ENCODE results near the gene GSC2.

Gene GSC2

DNA sequence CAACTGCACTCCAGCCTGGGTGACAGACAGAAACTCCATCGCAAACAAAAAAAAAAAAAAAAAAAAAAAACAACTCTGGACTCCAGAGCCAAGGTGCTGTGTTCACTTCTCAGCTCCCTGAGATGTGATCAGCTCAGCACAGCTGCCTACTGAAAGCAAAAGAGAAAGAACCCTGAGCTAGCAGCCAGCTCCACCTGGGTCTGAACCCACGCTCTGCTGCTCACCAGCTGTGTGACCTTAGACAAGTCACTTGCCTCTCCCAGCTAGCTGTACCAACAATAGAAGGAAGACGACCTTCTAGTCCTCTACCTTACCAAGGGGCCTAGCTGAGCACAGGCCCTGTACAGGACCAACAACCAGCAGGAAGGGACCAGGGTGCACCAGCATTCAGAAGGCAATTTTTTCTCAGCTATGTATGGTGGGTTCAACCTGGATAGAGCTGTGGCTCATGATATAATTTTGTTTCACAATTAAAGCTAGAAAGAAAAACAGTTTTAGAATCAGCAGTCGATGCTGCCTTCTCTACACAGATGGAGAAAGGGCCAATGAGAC lies 31.7 kb downstream of the GSC2 start:
- peak; percentile 6 for DNase-seq

DNA sequence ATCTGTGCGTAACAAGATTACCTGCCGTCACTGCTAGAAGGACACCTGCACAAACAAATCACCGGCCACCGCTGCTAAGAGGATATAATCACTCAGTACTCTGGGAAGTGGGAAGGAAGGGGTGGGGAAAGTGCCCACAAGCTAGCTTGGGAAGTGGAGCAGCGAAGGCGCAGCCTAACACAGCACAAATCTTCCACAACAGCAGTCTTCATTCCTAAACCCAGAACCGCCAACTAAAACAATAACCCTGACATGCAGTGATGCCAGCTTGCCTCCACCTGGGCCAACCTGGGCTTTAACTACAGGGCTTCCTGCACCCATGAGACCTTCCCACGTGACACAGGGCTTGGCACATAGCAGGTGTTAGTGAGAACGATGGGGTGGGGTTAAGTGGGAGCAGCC lies 33.0 kb downstream of the GSC2 start:
- no peak for DNase-seq

- DNase-seq = peak; percentile 24
These were observed 34.5 kb downstream of the GSC2 start for GRCh38 chr22:19115628-19116027.

DNA sequence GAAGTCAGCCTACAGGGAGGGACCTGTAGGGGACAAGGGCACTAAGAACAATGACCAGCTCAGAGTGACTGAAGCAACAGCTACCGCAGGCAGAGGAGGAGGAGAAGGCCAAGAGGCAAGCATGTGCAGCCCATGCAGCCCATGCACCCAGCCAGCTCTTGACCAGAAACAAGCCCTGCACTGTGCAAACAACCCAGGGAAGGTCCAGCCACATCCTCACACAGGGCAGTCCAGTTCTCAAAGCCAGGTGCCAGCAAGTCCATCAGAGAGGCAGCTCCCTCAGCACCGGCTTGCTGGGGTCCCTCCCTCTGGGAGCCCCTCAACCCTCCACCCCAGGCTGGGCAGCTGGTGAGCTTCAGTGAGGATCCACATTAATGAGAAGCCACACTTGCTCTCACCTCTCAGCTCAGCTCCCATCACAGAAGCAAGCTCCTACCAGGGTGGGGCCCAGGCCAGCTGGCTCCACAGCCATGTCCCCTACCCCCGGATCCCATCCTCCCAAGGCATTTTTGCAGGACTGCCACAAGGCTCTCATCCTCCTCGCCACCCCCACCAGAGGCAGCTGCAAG lies 35.0 kb downstream of the GSC2 start:
- DNase-seq = no peak

DNA sequence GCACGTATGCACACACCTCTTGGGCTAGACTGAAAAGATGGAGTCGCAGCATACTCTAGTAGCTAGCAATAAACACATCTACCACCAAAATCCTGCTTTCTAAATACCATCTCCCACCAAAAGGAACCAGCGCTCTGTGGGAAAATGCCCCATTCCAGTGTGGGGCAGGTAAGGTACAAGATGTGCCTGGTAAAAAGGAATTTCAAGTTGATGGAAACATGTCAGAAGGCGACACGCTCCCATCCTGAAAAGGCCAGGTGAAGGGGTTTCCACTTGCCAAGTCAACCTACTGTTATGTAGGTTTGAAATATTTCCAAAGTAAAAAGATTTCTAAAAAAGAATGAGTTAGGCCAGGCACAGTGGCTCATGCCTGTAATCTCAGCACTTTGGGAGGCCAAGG lies 36.7 kb downstream of the GSC2 start:
- DNase-seq = no peak

GRCh38 chr22:19111584-19111983 lies 38.5 kb downstream of the GSC2 start:
- DNase-seq = no peak

GRCh38 chr22:19111140-19111539 lies 39.0 kb downstream of the GSC2 start:
- no peak for DNase-seq

DNA sequence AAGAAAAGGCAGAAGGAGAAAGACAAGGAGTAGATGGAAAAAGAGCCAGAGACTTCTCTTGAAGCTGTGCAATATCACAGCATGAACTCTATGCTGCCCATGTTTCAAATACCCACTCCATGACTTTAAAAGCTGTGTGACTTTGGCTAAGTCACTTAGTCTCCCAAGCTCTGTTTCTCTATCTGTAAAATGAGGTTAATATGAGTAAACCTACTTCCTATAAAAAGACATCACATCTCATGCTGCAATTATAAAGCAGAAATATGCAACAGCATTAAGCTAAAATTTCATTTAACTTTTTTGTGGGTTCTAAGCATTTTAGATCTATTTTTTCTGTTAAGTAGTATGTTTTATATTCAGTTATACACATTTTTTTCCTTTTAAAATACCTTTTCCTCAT lies 39.4 kb downstream of the GSC2 start:
- DNase-seq = no peak

GRCh38 chr22:19110064-19110458 lies 40.0 kb downstream of the GSC2 start:
- DNase-seq = no peak

DNA sequence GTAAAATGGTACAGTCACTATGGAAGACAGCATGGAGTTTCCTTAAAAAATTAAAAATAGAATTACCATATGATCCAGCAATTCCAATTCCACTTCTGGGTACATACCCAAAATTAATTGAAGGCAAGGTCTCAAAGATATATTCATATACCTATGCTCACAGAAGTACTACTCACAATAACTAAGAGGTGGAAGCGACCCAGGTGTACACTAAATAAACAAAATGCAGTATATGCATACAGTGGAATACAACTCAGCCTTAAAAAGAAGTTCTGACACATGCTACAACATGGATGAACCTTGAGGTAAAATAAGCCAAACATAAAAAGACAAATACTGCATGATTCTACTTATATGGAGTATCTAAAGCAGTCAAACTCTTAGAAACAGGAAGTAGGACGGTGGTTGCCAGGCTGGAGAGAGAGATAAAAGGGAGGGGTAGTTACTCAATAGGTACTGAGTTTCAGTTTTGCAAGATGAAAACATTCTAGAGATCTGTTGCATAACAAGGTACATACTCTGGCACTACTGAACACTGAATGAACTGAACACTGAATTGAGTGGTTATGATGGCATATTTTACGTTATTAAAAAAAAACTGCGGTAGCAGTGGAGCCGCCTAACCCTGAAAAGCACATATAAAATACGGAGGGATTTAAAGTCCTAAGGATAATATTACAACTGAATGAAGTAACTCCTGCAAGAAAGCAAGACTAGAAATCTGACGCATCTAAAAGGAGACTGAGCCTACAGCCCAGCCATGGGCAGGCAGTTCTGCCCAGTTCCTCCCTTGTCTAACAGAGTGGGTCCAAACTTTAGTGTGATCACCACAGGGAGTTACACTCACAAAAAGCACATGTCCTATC lies 40.7 kb downstream of the GSC2 start:
- DNase-seq = peak; percentile 84

- DNase-seq = no peak
These were observed 41.3 kb downstream of the GSC2 start for GRCh38 chr22:19108807-19109197.

GRCh38 chr22:19107730-19108074 lies 42.4 kb downstream of the GSC2 start:
- DNase-seq = no peak

DNA sequence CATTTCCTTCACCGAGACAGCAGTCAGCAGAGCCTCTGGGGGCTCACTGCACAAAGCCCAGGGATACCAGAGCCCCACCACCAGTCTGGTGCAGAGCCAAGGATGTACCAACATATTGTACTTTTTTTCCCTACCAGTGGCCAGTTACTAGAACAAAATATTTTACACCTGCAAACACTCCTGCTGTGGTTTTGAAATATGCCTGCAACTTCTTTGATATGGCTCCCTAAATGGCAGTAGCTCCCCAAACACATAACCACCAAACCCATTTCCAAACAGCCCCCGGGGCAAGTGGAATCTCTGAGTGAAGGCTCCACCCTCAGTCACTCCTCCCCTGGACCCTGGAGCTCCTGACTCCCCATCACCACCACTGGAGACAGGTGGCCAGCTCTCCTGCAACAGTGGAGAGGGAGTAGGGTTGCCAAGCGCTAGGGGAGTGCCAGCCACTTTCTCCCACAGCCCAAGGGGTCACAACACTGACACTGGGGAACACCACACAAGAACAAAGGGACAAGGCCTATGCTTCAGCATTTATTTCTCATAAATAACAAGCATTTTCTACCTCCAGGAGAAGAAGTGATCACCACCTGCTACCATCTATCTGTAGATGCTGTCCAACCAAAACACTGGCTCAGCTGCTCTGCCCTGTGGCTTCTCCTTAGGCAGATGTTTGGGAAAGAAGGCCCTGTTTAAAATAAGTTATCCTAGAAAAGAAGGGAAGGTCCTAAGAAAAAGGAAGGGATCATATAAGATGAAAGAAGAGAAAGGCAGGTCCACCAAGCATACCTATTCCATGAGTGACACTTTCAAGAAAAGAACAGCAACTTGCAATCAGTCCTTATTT lies 43.0 kb downstream of the GSC2 start:
- no peak for DNase-seq

DNA sequence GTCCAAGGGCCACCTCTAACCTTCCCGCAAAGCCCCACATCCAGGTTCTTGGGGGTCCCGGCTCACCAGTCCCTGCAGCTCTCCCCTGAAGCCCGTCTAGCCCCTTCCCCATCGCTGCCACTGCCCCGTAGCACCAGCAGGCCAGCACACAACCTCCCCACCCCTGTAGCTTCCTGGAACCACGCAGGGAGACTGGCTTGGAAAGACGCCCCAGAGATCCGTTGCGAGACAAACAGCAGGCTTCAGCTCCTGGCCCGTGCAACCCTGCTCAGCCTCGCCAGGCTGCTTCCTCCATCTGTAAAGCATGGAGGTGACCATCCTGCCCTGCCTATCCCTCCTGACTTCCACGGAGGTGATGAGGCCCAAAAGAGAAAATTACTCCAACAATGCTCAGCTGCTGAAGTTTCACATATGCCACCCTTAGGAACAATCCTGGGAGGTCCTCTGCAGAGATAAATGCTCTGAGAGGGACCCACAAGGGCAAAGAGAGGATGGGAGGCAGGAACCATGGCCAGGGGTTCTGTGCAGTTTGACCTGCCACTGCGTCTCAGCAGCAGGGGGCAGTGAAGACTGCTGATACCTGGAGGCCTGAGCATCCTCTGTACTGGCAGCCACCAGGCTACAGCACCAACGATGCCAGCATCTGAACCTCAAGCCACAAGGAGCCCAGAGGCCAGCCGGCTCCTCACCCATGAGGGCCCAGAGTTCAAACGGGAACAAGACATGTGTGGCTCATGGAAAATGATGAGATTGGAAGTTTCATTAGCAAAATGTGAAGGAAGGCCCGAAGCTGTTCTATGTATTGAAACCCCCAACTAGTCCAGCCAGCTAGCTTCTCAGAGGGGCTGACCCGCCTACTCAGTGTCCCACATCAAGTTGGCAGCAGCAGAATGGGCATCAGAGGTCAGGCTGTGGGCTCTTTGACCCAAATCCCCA lies 44.0 kb downstream of the GSC2 start:
- peak; percentile 46 for DNase-seq

DNA sequence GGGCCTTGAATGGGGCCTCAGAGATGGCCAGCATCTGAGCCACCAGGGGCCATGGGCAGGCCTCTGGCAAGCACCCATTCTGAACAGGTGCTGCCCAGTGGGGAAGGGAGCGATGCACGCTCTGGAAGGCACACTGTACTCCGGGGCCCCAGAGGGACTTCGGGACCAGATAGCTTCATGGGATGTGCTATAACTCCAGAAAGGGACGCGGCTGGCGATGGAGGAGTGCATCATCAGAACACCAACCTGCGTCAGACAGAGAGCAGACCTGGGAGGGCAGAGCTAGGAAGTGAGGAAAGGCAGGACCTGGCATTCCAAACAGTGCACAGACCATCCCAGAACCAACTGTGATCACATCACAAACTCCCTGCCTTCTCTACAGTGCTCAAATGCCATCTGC lies 44.6 kb downstream of the GSC2 start:
- no peak for DNase-seq

GRCh38 chr22:19103880-19104821 lies 45.9 kb downstream of the GSC2 start:
- DNase-seq = no peak

DNA sequence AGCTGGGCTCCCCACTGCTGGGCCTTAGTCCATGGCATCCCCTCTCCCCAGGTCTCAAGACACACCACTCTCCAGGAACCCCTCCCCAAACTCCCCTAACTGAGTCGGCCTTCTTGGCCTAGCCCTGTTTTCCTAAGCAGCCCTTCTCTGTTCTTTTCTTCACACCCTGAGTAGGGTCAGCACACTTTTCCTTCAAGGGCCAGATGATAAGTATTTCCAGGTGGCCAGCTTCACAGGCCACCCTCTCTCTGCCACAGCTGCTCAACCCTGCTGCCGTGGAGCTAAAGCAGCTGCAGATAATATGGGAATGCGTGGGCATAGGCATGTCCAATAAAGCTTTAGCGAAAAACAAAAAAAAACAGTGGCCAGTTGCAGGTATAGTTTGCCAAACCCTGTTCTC lies 51.9 kb downstream of the GSC2 start:
- no peak for DNase-seq

GRCh38 chr22:19097518-19097917 lies 52.6 kb downstream of the GSC2 start:
- DNase-seq = no peak
